B cell (primary cell): ENCODE measurements around the gene GSC2. TPM values are rescaled to one million over a fixed set of nuclear protein-coding genes. Genes with fewer than 3 reads are reported as not detected.

Experiments used
- ATAC-seq: fragments of 200-7000 bp; cut with Tn5 transposase; one replicate; pipeline ENCODE4 v1.10.0; 2021; ENCODE audit warnings: low read depth, mild to moderate bottlenecking, moderate number of reproducible peaks, moderate library complexity
- CTCF ChIA-PET: fragments of 350-600 bp; sonication (Branson Sonifier 250); formaldehyde crosslinking; loops from one replicate; lab custom pipeline; 2021; ENCODE audit warnings: antibody characterized with exemption, inconsistent platforms; lab: Charles Lee
- POLR2A ChIA-PET: fragments of 350-600 bp; sonication (Branson Sonifier 250); formaldehyde crosslinking; loops from one replicate; lab custom pipeline; 2021; ENCODE audit warnings: antibody characterized with exemption; lab: Charles Lee
- DNase-seq: peaks from one replicate; pipeline ENCODE4 v3.0.0; 2013
- H2AFZ ChIP-seq: 2 replicates; pipeline ENCODE4 v1.6.1; 2012; ENCODE audit warnings: mild to moderate bottlenecking, low read depth, low read length; ENCODE audit not compliant: insufficient read depth, poor library complexity, severe bottlenecking
- H3K27ac ChIP-seq, 2 donors: 1 replicate in 1 of 2; 2 replicates in 1 of 2; pipeline ENCODE4 v1.5.1; 2012 to 2013; ENCODE audit warnings: low read length in 2 of 2, mild to moderate bottlenecking in 2 of 2, moderate library complexity in 1 of 2
- H3K27me3 ChIP-seq, 4 experiments: fragments of 200-600 bp in 1 of 4; sonication (generic) in 1 of 4; replicated peaks in 1 of 4; 1 replicate in 2 of 4; 2 replicates in 2 of 4; pipeline versions ENCODE4 v1.6.1 to v1.7.0; 2013 to 2016; ENCODE audit warnings: low read length in 3 of 4, mild to moderate bottlenecking in 2 of 4, mixed read lengths in 1 of 4, moderate library complexity in 1 of 4; ENCODE audit not compliant: insufficient read depth in 4 of 4, control insufficient read depth in 3 of 4; ENCODE audit errors: control extremely low read depth in 1 of 4
- H3K36me3 ChIP-seq, 2 experiments: replicated peaks in 1 of 2; 1 replicate in 1 of 2; 2 replicates in 1 of 2; pipeline versions ENCODE4 v1.6.1 to v1.7.1; 2013; ENCODE audit warnings: low read length in 1 of 2; ENCODE audit not compliant: insufficient read depth in 2 of 2, control insufficient read depth in 1 of 2; ENCODE audit errors: control extremely low read depth in 1 of 2, extremely low read depth in 1 of 2
- H3K4me1 ChIP-seq, 2 donors: fragments of 200-600 bp in 1 of 2; sonication (generic) in 1 of 2; 1 replicate in 1 of 2; 2 replicates in 1 of 2; pipeline versions ENCODE4 v1.5.1 to v1.6.1; 2013 to 2017; ENCODE audit warnings: low read length in 2 of 2; ENCODE audit not compliant: control insufficient read depth in 2 of 2, insufficient read depth in 2 of 2
- H3K4me2 ChIP-seq: replicated peaks from 2 replicates; pipeline ENCODE3; 2012; ENCODE audit warnings: mild to moderate bottlenecking, low read depth, low read length; ENCODE audit not compliant: poor library complexity, severe bottlenecking
- H3K4me3 ChIP-seq, 5 experiments: fragments of 200-600 bp in 1 of 5; sonication (generic) in 1 of 5; 1 replicate in 3 of 5; 2 replicates in 2 of 5; pipeline versions ENCODE4 v1.5.1 to v1.7.0; 2011 to 2016; ENCODE audit warnings: low read length in 4 of 5, mild to moderate bottlenecking in 4 of 5, low read depth in 2 of 5, control low read depth in 1 of 5, moderate library complexity in 1 of 5; ENCODE audit not compliant: insufficient read depth in 1 of 5; ENCODE audit errors: control extremely low read depth in 1 of 5, extremely low read depth in 1 of 5
- H3K79me2 ChIP-seq: fragments of 200-600 bp; sonication (generic); one replicate; pipeline ENCODE4 v1.6.0; 2016; ENCODE audit warnings: low read length; ENCODE audit not compliant: control insufficient read depth, insufficient read depth
- H3K9ac ChIP-seq: fragments of 200-600 bp; sonication (generic); 2 replicates; pipeline ENCODE4 v1.6.1; 2017; ENCODE audit warnings: mild to moderate bottlenecking, low read length, moderate library complexity
- H3K9me3 ChIP-seq, 3 donors: one replicate each; pipeline versions ENCODE4 v1.6.1 to v1.7.1; 2013; ENCODE audit warnings: low read length in 2 of 3; ENCODE audit not compliant: control insufficient read depth in 2 of 3, insufficient read depth in 1 of 3; ENCODE audit errors: control extremely low read depth in 1 of 3
- H4K20me1 ChIP-seq: 2 replicates; pipeline ENCODE4 v1.6.0; 2012; ENCODE audit warnings: mild to moderate bottlenecking, low read length; ENCODE audit not compliant: insufficient read depth, control insufficient read depth, poor library complexity, severe bottlenecking
- H3K27ac Mint-ChIP-seq: one replicate; pipeline ENCODE4 v1.8.0; 2021; ENCODE audit warnings: mixed read lengths
- H3K27me3 Mint-ChIP-seq: one replicate; pipeline ENCODE4 v1.8.0; 2021; ENCODE audit warnings: mixed read lengths
- H3K4me1 Mint-ChIP-seq: one replicate; pipeline ENCODE4 v1.8.0; 2021; ENCODE audit warnings: mixed read lengths
- H3K4me3 Mint-ChIP-seq: one replicate; pipeline ENCODE4 v1.8.0; 2021; ENCODE audit warnings: mixed read lengths
- H3K9me3 Mint-ChIP-seq: one replicate; pipeline ENCODE4 v1.8.0; 2022; ENCODE audit warnings: mixed read lengths; ENCODE audit not compliant: insufficient read depth
- CTCF ChIP-seq: fragments of 200-600 bp; IDR thresholded peaks from one replicate; pipeline ENCODE4 v1.8.0; 2022; ENCODE audit warnings: antibody characterized with exemption, mild to moderate bottlenecking
- EZH2 ChIP-seq: IDR thresholded peaks from 2 replicates; pipeline ENCODE4 v1.6.1; 2012; ENCODE audit warnings: borderline replicate concordance, low read depth, mild to moderate bottlenecking, moderate library complexity, low read length; ENCODE audit not compliant: insufficient read depth, poor library complexity, severe bottlenecking
- WGBS: methylation state at CpG from one replicate; pipeline ENCODE4 v1.1.5; 2013; ENCODE audit warnings: missing lambda C conversion rate; ENCODE audit not compliant: insufficient coverage; 5-methylcytosine and 5-hydroxymethylcytosine counted together
- intact Hi-C: fragments of 100-400 bp; cut with micrococcal nuclease; formaldehyde crosslinking; loops from one replicate; pipeline ENCODE4 v1.10.0; 2022
- polyA plus RNA-seq: library from polyadenylated mRNA; depleted of rRNA; stranded (reverse); fragments of >200 nt; gene quantifications from 2 replicates; pipeline ENCODE4 v1.2.3, GENCODE V29; 2012
- total RNA-seq, 2 donors: library from RNA; stranded (reverse); fragments of 120-200 nt in 1 of 2; gene quantifications; 1 replicate in 1 of 2; 2 replicates in 1 of 2; pipeline versions ENCODE4 v1.2.3 to v1.2.4, GENCODE V29; 2013 to 2022

Gene GSC2
- total and polyA plus RNA-seq, 2 donors (not counting 1 experiment from before 2014, with no cell fraction given), result not detected

GRCh38 chr22:19197997-19198865, 48.1 kb upstream of the GSC2 start:
- Mint-ChIP-seq H3K9me3 (no peaks in the 10 kb centered on the region), H3K27me3 (no peaks in the 10 kb centered on the region), H3K27ac (no peak overlapping the region), H3K4me3 (no peak overlapping the region), H3K4me1 (peaks cover 16% of the 10 kb centered on the region)
- Histone ChIP-seq H3K4me3 (no peak overlapping the region), H3K27ac (no peak overlapping the region), H4K20me1 (no peaks in the 10 kb centered on the region), H3K9ac (no peak overlapping the region), H3K79me2 (no peaks in the 10 kb centered on the region), H2AFZ (no peak overlapping the region), H3K36me3 (no peaks in the 10 kb centered on the region), H3K4me2 (no peak overlapping the region), H3K27me3 (no peaks in the 10 kb centered on the region), H3K4me1 (peaks cover 5% of the 10 kb centered on the region in 2 donors), H3K9me3 (peaks cover 0 to 5% (median 0%) of the 10 kb centered on the region in 3 donors)
- TF ChIP-seq EZH2, result no peak
- no peak for TF ChIP-seq CTCF
- POLR2A ChIA-PET, result no interaction called here
- ATAC-seq (no peak), DNase-seq (no peak)
- intact Hi-C loops, result no loop called here
- 98% methylated on average over 8 of the region's 10 CpGs for WGBS
- CTCF ChIA-PET, result no interaction called here

- Histone ChIP-seq H3K36me3 (no peaks in the 10 kb centered on the region), H4K20me1 (no peaks in the 10 kb centered on the region), H3K9me3 (peaks cover 0 to 5% (median 0%) of the 10 kb centered on the region in 3 donors), H3K27ac (no peak overlapping the region), H3K9ac (no peak overlapping the region), H3K4me3 (no peak overlapping the region), H3K79me2 (no peaks in the 10 kb centered on the region), H2AFZ (no peak overlapping the region), H3K4me1 (peaks cover 5% of the 10 kb centered on the region in 2 donors), H3K27me3 (no peaks in the 10 kb centered on the region), H3K4me2 (no peak overlapping the region)
- H3K9me3 Mint-ChIP-seq, result no peaks in the 10 kb centered on the region
- no peak for ATAC-seq
- peaks cover 16% of the 10 kb centered on the region for H3K4me1 Mint-ChIP-seq
- no peaks in the 10 kb centered on the region for H3K27me3 Mint-ChIP-seq
- no peak for DNase-seq
- intact Hi-C loops, result no loop called here
- H3K27ac Mint-ChIP-seq, result no peak overlapping the region
- ChIA-PET CTCF (no interaction called here), POLR2A (no interaction called here)
- TF ChIP-seq CTCF (no peak), EZH2 (no peak)
- 93% methylated on average over 11 of the region's 11 CpGs for WGBS
- no peak overlapping the region for H3K4me3 Mint-ChIP-seq
These were observed 46.9 kb upstream of the GSC2 start for GRCh38 chr22:19196841-19197612.
